H1 (cell line): ENCODE results near the gene SLC6A17. TPM values are rescaled to one million over a fixed set of nuclear protein-coding genes. Genes with fewer than 3 reads are reported as not detected.

ENCODE experiments used
- ATF3 ChIP-seq: IDR thresholded peaks from 2 replicates; pipeline ENCODE4 v1.6.1; 2011; ENCODE audit warnings: low read depth, mild to moderate bottlenecking, low read length; ENCODE audit not compliant: insufficient read depth
- CEBPB ChIP-seq: IDR thresholded peaks from 2 replicates; pipeline ENCODE4 v1.6.1; 2012; ENCODE audit warnings: low read depth, low read length
- CTBP2 ChIP-seq: IDR thresholded peaks from 2 replicates; pipeline ENCODE4 v1.7.0; 2011; ENCODE audit warnings: borderline replicate concordance, mild to moderate bottlenecking, moderate library complexity, mixed read lengths, low read length; ENCODE audit not compliant: insufficient read depth, insufficient read length
- KDM1A ChIP-seq: fragments of 200-600, 300-600 bp; sonication (generic); IDR thresholded peaks from 2 replicates; pipeline ENCODE4 v1.7.1; 2016; ENCODE audit warnings: mild to moderate bottlenecking, low read length, borderline replicate concordance
- RNF2 ChIP-seq: fragments of 200-900, 300-1000 bp; sonication (generic); IDR thresholded peaks from 2 replicates; pipeline ENCODE4 v1.7.1; 2016; ENCODE audit warnings: borderline replicate concordance, low read depth, mild to moderate bottlenecking, antibody characterized with exemption, low read length; ENCODE audit not compliant: poor library complexity, severe bottlenecking; ENCODE audit errors: missing control alignments
- SIN3A ChIP-seq, 2 experiments: IDR thresholded peaks in 1 of 2; conservative IDR thresholded peaks in 1 of 2; 2 replicates each; pipeline ENCODE4 v1.6.1; 2011 to 2012; ENCODE audit warnings: low read length in 2 of 2, improper control_type of control experiment in 1 of 2, low read depth in 1 of 2, mild to moderate bottlenecking in 1 of 2
- SIX5 ChIP-seq: IDR thresholded peaks from 2 replicates; pipeline ENCODE4 v1.6.1; 2011; ENCODE audit warnings: mild to moderate bottlenecking, low read depth, low read length
- SUZ12 ChIP-seq: fragments of 200-600 bp; sonication (generic); IDR thresholded peaks from 2 replicates; pipeline ENCODE4 v1.6.1; 2012; ENCODE audit warnings: mild to moderate bottlenecking, inconsistent platforms, low read length, moderate library complexity, mixed read lengths
- polyA plus RNA-seq, 7 experiments: library from polyadenylated mRNA; depleted of rRNA in 3 of 7; stranded (reverse) in 5 of 7; unstranded in 2 of 7; fragments of >200 nt in 5 of 7; fragments of 200-250 nt in 2 of 7; gene quantifications; 1 replicate in 5 of 7; 2 replicates in 1 of 7; 4 replicates in 1 of 7; pipeline versions ENCODE4 v1.2.1 to v1.2.3, GENCODE V29; 2011 to 2013; ENCODE audit warnings: missing spikeins in 2 of 7, mixed read lengths in 2 of 7
- total RNA-seq: library from RNA; stranded (reverse); fragmentation: NEBNext Ultra II Directional; extraction: Animal tissue kit (Norgen Biotek cat#: 25700); gene quantifications from 2 replicates; pipeline ENCODE4 v1.2.1, GENCODE V29; 2021
- TF ChIP-seq, protein P1 (sequence below): fragments of 300-600 bp; sonication (generic); IDR thresholded peaks from 2 replicates; pipeline ENCODE4 v1.7.1; 2012; ENCODE audit warnings: low read length, moderate library complexity, mild to moderate bottlenecking, inconsistent platforms; ENCODE audit not compliant: insufficient replicate concordance

Gene SLC6A17
- total and polyA plus RNA-seq, 2 of the 8 experiments (the other 6 are each of a cell fraction or from before 2014, with no cell fraction given) = 0.15 to 0.28 TPM

- TF ChIP-seq, protein P1, sequence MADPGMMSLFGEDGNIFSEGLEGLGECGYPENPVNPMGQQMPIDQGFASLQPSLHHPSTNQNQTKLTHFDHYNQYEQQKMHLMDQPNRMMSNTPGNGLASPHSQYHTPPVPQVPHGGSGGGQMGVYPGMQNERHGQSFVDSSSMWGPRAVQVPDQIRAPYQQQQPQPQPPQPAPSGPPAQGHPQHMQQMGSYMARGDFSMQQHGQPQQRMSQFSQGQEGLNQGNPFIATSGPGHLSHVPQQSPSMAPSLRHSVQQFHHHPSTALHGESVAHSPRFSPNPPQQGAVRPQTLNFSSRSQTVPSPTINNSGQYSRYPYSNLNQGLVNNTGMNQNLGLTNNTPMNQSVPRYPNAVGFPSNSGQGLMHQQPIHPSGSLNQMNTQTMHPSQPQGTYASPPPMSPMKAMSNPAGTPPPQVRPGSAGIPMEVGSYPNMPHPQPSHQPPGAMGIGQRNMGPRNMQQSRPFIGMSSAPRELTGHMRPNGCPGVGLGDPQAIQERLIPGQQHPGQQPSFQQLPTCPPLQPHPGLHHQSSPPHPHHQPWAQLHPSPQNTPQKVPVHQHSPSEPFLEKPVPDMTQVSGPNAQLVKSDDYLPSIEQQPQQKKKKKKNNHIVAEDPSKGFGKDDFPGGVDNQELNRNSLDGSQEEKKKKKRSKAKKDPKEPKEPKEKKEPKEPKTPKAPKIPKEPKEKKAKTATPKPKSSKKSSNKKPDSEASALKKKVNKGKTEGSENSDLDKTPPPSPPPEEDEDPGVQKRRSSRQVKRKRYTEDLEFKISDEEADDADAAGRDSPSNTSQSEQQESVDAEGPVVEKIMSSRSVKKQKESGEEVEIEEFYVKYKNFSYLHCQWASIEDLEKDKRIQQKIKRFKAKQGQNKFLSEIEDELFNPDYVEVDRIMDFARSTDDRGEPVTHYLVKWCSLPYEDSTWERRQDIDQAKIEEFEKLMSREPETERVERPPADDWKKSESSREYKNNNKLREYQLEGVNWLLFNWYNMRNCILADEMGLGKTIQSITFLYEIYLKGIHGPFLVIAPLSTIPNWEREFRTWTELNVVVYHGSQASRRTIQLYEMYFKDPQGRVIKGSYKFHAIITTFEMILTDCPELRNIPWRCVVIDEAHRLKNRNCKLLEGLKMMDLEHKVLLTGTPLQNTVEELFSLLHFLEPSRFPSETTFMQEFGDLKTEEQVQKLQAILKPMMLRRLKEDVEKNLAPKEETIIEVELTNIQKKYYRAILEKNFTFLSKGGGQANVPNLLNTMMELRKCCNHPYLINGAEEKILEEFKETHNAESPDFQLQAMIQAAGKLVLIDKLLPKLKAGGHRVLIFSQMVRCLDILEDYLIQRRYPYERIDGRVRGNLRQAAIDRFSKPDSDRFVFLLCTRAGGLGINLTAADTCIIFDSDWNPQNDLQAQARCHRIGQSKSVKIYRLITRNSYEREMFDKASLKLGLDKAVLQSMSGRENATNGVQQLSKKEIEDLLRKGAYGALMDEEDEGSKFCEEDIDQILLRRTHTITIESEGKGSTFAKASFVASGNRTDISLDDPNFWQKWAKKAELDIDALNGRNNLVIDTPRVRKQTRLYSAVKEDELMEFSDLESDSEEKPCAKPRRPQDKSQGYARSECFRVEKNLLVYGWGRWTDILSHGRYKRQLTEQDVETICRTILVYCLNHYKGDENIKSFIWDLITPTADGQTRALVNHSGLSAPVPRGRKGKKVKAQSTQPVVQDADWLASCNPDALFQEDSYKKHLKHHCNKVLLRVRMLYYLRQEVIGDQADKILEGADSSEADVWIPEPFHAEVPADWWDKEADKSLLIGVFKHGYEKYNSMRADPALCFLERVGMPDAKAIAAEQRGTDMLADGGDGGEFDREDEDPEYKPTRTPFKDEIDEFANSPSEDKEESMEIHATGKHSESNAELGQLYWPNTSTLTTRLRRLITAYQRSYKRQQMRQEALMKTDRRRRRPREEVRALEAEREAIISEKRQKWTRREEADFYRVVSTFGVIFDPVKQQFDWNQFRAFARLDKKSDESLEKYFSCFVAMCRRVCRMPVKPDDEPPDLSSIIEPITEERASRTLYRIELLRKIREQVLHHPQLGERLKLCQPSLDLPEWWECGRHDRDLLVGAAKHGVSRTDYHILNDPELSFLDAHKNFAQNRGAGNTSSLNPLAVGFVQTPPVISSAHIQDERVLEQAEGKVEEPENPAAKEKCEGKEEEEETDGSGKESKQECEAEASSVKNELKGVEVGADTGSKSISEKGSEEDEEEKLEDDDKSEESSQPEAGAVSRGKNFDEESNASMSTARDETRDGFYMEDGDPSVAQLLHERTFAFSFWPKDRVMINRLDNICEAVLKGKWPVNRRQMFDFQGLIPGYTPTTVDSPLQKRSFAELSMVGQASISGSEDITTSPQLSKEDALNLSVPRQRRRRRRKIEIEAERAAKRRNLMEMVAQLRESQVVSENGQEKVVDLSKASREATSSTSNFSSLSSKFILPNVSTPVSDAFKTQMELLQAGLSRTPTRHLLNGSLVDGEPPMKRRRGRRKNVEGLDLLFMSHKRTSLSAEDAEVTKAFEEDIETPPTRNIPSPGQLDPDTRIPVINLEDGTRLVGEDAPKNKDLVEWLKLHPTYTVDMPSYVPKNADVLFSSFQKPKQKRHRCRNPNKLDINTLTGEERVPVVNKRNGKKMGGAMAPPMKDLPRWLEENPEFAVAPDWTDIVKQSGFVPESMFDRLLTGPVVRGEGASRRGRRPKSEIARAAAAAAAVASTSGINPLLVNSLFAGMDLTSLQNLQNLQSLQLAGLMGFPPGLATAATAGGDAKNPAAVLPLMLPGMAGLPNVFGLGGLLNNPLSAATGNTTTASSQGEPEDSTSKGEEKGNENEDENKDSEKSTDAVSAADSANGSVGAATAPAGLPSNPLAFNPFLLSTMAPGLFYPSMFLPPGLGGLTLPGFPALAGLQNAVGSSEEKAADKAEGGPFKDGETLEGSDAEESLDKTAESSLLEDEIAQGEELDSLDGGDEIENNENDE = no peak
- TF ChIP-seq ATF3 (no peak), CEBPB (no peak), RNF2 (no peak), SUZ12 (no peak), CTBP2 (no peak), SIN3A (conservative IDR thresholded peaks at IDR 0.05 in 1 of 2, IDR thresholded peaks at IDR 0.05 in 1 of 2; ENCODE audit: low read depth in 1 of 2, low read length in 2 of 2) (no peak), SIX5 (no peak), KDM1A (no peak)
Observed at GRCh38 chr1:110135246-110135645, 15.0 kb upstream of the SLC6A17 start (continued).
